Measurements from ENCODE around the gene MED12.
"Not testable (repeated sequence)": the region's sequence is repeated elsewhere in the genome, so short reads cannot be mapped to it uniquely, and the experiment has no call there.

MED12 gene

GRCh38 chrX:71166461-71166860 lies 48.1 kb downstream of the MED12 start:
- DNase-seq, result no peak

DNA sequence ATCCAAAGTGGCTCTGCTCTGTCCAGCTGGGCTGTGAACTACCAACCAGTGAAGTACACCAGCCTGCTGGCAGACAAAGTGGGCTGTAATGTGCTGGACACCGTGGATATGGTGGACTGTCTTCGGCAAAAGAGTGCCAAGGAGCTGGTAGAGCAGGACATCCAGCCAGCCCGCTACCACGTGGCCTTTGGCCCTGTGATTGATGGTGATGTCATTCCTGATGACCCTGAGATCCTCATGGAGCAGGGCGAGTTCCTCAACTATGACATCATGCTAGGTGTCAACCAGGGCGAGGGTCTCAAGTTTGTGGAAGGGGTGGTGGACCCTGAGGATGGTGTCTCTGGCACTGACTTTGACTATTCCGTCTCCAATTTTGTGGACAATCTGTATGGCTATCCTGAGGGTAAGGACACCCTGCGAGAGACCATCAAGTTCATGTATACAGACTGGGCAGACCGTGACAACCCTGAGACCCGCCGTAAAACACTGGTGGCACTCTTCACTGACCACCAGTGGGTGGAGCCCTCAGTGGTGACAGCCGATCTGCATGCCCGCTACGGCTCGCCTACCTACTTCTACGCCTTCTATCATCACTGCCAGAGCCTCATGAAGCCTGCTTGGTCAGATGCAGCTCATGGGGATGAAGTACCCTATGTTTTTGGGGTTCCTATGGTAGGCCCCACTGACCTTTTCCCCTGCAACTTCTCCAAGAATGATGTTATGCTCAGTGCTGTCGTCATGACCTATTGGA lies 48.8 kb downstream of the MED12 start:
- DNase-seq, result no peak

GRCh38 chrX:71168134-71168533 lies 49.7 kb downstream of the MED12 start:
- DNase-seq, result no peak

GRCh38 chrX:71169586-71169985 lies 51.2 kb downstream of the MED12 start:
- DNase-seq, result no peak

DNA sequence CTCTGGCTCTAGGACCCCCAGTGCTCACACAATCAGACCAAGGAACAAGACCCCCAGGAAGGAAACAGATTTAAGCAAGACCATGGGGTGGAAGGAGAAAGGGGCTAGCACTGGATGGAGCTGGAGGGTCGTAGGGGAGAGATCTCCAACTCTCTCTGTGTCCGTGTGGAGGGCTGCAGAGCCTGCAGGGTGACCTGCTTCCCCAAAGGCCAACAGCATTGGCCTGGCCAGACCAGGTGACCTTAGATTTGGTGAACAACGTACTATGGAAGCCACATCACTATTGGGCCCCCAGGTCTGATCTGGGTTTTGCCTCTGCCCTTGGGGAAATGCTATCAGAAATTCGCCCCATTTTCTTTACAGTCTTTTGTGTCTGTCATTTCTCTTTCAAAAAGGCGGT lies 52.3 kb downstream of the MED12 start:
- no peak for DNase-seq

DNA sequence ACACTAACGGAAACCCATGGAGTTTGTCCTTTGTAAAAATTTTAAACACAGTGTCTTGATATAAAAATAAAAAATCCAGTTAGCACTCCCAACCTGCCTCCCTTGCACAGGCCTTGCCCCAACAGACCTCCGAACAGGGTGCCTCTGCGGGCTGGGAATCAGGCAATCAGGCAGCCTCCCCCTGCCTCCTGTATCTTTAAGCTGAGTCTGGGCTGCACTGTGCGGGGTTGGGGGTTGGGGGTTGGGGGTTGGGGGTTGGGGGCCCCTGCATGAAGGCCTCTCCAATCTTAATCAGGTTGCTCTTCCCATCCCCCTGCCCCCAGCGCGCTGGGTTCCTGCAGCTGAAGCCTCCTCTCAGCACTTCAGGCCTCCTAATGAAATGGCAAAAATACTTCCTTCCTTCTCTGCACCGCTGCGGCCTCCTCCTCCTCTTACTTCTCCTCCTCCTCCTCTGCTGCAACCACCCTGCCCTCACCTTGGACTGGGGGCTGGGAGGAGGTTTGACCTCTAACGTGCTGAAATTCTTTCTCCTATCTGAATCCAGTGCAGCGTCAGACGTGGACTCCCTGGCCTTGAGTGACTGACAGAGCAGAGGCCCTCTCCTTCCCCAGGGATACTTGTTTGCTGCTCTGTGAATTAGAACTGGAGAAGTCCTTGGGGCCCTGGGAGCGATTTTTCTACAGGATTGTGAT lies 52.9 kb downstream of the MED12 start:
- DNase-seq, result no peak

GRCh38 chrX:71173440-71173839 lies 55.0 kb downstream of the MED12 start:
- DNase-seq, result no peak

DNA sequence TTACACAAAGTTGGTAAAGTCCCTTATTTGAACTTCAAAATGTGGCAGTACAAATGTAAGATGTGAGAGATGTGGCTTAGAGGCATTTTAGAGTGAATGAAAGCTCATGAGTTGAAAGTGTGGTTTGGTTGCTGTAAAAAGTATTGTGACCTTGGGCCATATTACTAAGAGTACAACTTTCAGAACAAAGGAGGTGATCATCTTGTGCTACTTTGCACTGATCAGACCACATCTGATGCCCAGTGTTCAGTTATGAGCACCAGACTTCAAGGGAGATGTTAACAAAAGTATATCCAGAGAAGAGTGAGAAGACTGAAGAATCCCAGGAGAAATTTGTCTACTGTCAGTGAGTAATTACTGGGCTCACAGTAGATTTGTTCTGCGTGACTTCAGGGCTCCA lies 56.4 kb downstream of the MED12 start:
- DNase-seq, result no peak

DNA sequence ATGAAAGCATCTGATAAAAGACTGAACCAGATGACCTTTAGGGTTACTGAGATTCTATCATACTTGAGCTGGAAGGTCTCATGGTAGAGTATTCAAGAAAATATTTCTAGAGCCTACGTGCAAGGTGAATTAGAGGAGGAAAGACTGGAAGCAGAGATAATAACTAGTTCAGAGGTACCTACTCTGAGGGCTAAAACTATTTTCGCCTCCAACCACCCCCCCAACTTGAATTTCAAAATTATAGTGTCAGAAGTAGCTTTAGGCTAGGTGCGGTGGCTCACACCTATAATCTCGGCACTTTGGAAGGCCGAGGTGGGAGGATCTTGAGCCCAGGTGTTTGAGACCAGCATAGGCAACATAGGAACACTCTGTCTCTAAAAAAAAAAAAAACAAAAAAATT lies 57.1 kb downstream of the MED12 start:
- DNase-seq, result no peak

DNA sequence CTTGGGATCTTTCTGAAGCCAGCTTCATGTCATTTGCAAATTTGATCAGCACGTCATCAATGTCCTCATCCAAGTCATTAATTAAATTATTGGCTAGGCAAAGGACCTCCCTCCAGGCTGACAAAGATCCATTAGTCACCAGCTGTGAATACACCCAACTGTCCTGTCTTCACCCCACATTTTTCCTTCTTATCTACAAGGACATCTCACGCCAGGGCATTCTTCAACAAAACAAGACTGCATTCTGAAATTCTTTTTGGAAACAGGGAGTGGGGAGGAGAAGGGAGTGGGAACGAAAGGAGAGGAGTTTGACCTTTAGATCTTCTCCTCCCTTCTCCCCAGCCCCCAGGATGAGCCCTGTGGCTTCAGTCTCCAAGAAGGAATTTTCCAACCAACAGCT lies 58.9 kb downstream of the MED12 start:
- DNase-seq, result peak; percentile 7

DNA sequence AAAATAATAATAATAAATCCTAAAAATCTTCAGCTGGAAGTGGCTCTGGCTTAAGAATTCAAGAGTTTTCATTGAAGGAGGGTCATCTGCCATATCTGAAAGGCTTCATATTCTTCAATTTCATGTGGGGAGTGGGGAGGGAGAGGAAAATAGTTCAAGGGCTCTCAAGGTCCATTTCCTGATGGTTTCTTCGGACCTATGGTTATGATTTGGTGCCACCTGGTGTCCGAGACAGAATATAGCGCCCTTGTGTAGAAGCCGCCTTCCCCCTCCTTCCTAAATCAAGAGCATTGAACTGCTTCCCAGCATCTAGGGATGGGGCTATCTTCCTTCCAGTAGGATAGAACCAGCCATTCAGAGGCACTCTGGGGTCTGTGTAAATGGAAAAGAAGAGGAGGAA lies 60.5 kb downstream of the MED12 start:
- peak; percentile 58 for DNase-seq

- not testable (repeated sequence) for DNase-seq
Observed at GRCh38 chrX:71180579-71181265, 62.3 kb downstream of the MED12 start.

DNA sequence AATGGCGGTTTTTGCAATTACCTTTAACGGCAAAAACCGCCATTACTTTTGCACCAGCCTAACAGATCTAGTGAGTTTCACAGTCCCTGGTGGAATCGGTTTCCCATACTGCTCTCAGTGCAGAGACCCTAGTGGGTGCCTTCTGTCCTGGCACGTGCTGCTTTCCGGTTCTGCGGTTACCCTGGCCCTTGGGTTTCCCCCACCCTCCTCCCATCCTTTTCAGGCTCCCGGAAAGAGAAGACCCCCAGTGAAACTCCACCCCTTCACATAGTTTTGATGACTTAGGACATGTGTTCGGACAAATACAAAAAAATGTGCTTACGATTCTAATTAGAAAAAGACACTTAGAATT lies 63.1 kb downstream of the MED12 start:
- DNase-seq, result no peak

GRCh38 chrX:71181910-71182799 lies 63.8 kb downstream of the MED12 start:
- peak; percentile 97 for DNase-seq

GRCh38 chrX:71182871-71183270 lies 64.5 kb downstream of the MED12 start:
- no peak for DNase-seq

- DNase-seq, result no peak
Observed at GRCh38 chrX:71183341-71183740, 64.9 kb downstream of the MED12 start.

DNA sequence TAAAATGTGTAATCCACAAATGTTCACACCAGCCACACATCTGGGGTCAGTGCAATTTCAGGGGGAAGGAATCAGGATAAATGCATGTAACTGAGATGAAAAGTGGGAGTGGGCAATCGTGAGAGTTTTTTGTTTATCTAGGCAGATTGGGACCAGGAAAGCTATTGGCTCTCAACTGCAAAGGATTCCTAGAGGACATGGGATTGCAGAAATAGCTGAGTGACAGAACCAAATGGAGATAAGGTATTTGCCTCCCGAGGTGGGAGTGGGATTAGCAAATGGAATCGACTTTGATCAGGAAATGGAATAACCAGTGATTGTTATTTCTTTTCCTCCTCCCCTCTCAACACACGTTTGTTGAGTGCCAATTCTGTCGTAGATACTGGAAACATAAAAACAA lies 65.7 kb downstream of the MED12 start:
- no peak for DNase-seq

- no peak for DNase-seq
Observed at GRCh38 chrX:71184803-71185495, 66.6 kb downstream of the MED12 start.

DNA sequence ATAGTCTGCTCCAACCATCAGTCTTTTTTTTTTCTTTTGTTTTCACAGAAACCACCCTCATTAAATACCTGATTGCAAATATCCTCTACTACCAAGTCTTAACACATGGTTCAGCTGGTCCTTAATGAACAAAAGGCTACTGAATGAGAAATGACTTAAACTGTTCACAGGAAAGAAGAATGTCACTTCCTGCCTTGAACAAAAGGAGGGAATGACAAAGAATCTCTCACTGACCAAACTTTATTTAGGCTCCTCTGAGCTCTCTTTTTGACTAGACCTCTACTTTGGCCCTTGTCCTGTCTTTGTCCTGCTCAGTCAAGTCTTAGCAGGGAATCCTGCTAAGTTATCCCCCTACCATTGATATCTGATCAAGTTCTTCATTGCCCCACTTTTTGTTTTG lies 72.9 kb downstream of the MED12 start:
- no peak for DNase-seq

All from fibroblast of skin of right quadriceps (primary cell).